ENCODE data around the gene SMIM38. TPM values are rescaled to one million over a fixed set of nuclear protein-coding genes. Genes with fewer than 3 reads are reported as not detected.
"Not testable (repeated sequence)": the region's sequence is repeated elsewhere in the genome, so short reads cannot be mapped to it uniquely, and the experiment has no call there.

SMIM38 gene
- polyA plus RNA-seq, 5 donors = 0.21 to 1.1 (median 0.75) TPM

GRCh38 chr11:69137151-69137844, 18.4 kb upstream of the SMIM38 start:
- no peak for DNase-seq

- no peak for DNase-seq
These were observed 17.5 kb upstream of the SMIM38 start for GRCh38 chr11:69138265-69138664.

GRCh38 chr11:69140161-69140560, 15.6 kb upstream of the SMIM38 start:
- DNase-seq = not testable (repeated sequence)

GRCh38 chr11:69140635-69141034, 15.1 kb upstream of the SMIM38 start:
- no peak for DNase-seq

- no peak for DNase-seq
These were observed 14.0 kb upstream of the SMIM38 start for GRCh38 chr11:69141742-69142141.

GRCh38 chr11:69142895-69143294, 12.8 kb upstream of the SMIM38 start:
- no peak for DNase-seq

- no peak for DNase-seq
These were observed 11.3 kb upstream of the SMIM38 start for GRCh38 chr11:69144316-69145049.

- DNase-seq = peak; percentile 59 to 63
These were observed 10.7 kb upstream of the SMIM38 start for GRCh38 chr11:69145050-69145380.

- DNase-seq = no peak
These were observed 7.4 kb upstream of the SMIM38 start for GRCh38 chr11:69148377-69148762.

GRCh38 chr11:69148806-69149205, 6.9 kb upstream of the SMIM38 start:
- DNase-seq = no peak

- DNase-seq = not testable (repeated sequence)
These were observed 6.2 kb upstream of the SMIM38 start for GRCh38 chr11:69149338-69150045.

- no peak for DNase-seq
These were observed 5.6 kb upstream of the SMIM38 start for GRCh38 chr11:69150175-69150574.

- no peak for DNase-seq
These were observed 3.9 kb upstream of the SMIM38 start for GRCh38 chr11:69151836-69152235.

- no peak for DNase-seq
These were observed 2.9 kb upstream of the SMIM38 start for GRCh38 chr11:69152733-69153421.

- no peak for DNase-seq
These were observed 2.1 kb upstream of the SMIM38 start for GRCh38 chr11:69153661-69154060.

- DNase-seq = no peak
These were observed 1.4 kb upstream of the SMIM38 start for GRCh38 chr11:69154211-69154913.

- no peak for DNase-seq
These were observed 815 bp upstream of the SMIM38 start for GRCh38 chr11:69154938-69155301.

GRCh38 chr11:69156235-69156639, 502 bp downstream of the SMIM38 start:
- no peak for DNase-seq

GRCh38 chr11:69156673-69157155, 979 bp downstream of the SMIM38 start:
- DNase-seq = no peak

GRCh38 chr11:69157156-69157821, 1.6 kb downstream of the SMIM38 start:
- DNase-seq = peak; percentile 85 to 86

GRCh38 chr11:69157822-69158231, 2.1 kb downstream of the SMIM38 start:
- DNase-seq = no peak
